Suprapubic skin (tissue), 3 donors: ENCODE data around the gene FAM170B.

Experiments
- EP300 ChIP-seq: sonication (generic); formaldehyde crosslinking; IDR thresholded peaks from one replicate; pipeline ENCODE4 v1.6.1; 2017; ENCODE audit warnings: antibody characterized with exemption
- POLR2A ChIP-seq, 2 donors: fragments of 450-650 bp; IDR thresholded peaks; one replicate each; pipeline ENCODE4 v1.6.1; 2017; ENCODE audit warnings: antibody characterized with exemption in 2 of 2, mild to moderate bottlenecking in 2 of 2, moderate library complexity in 2 of 2
- TF ChIP-seq, protein P1 (sequence below), 2 donors: fragments of 200-600 bp in 1 of 2; fragments of 450-650 bp in 1 of 2; sonication (generic) in 1 of 2; IDR thresholded peaks; one replicate each; pipeline ENCODE4 v1.5.1; 2016 to 2019; ENCODE audit warnings: antibody characterized with exemption in 2 of 2, mild to moderate bottlenecking in 1 of 2, moderate library complexity in 1 of 2

DNA sequence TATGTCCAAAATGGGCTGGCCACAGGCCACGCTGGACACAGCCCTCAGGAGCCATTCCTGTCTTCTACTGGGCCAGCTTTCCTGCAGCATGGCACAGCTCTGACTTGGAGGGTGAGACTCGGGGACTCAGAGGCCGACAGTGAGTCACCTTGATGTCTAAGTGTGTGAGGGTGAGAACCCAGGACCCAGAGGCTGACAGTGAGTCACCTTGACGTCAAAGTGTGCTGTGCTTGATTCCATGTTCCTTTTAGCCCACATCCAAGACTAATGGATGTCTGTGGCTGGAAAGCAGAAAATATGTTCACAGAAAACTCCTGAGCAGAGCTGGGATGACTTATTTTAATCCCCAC lies 6.0 kb upstream of the FAM170B start:
- no peak for TF ChIP-seq EP300
- TF ChIP-seq POLR2A (IDR thresholded peaks at IDR 0.05) = no peak
- TF ChIP-seq, protein P1, sequence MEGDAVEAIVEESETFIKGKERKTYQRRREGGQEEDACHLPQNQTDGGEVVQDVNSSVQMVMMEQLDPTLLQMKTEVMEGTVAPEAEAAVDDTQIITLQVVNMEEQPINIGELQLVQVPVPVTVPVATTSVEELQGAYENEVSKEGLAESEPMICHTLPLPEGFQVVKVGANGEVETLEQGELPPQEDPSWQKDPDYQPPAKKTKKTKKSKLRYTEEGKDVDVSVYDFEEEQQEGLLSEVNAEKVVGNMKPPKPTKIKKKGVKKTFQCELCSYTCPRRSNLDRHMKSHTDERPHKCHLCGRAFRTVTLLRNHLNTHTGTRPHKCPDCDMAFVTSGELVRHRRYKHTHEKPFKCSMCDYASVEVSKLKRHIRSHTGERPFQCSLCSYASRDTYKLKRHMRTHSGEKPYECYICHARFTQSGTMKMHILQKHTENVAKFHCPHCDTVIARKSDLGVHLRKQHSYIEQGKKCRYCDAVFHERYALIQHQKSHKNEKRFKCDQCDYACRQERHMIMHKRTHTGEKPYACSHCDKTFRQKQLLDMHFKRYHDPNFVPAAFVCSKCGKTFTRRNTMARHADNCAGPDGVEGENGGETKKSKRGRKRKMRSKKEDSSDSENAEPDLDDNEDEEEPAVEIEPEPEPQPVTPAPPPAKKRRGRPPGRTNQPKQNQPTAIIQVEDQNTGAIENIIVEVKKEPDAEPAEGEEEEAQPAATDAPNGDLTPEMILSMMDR (IDR thresholded peaks at IDR 0.05) = no peak
